ENCODE data around the gene CKS2. TPM values are rescaled to one million over a fixed set of nuclear protein-coding genes. Genes with fewer than 3 reads are reported as not detected.
"Not testable (repeated sequence)": the region's sequence is repeated elsewhere in the genome, so short reads cannot be mapped to it uniquely, and the experiment has no call there.

The CKS2 gene
- total RNA-seq, 3 donors from 2014 or later (not counting 1 experiment from before 2014, with no cell fraction given) = 11.4 to 18.3 (median 16.4) TPM

GRCh38 chr9:89342948-89343347 is 32.0 kb downstream of the CKS2 start:
- no peaks in the 10 kb centered on the region for H3K4me1 ChIP-seq (ENCODE audit: control insufficient read depth, insufficient read depth, low read length)
- WGBS (ENCODE audit: insufficient coverage) = no CpG with 5 or more reads among the region's 1 CpG
- H3K27me3 ChIP-seq (ENCODE audit: control insufficient read depth, insufficient read depth, low read length) = no peaks in the 10 kb centered on the region
- Mint-ChIP-seq H3K4me1 (peaks cover 0 to 30% of the 10 kb centered on the region in 2 donors), H3K27me3 (ENCODE audit: low read depth in 2 of 2) (no peaks in the 10 kb centered on the region), H3K4me3 (no peak overlapping the region), H3K36me3 (peaks cover 60% of the 10 kb centered on the region), H3K9me3 (no peaks in the 10 kb centered on the region), H3K27ac (peak overlapping the region in 1 of 2 donors; percentile 27)
- H3K36me3 ChIP-seq (ENCODE audit: control insufficient read depth, insufficient read depth, low read length) = peaks cover 84% of the 10 kb centered on the region
- no peak overlapping the region for H3K4me3 ChIP-seq (ENCODE audit: low read length)
- DNase-seq = no peak
- no peak for TF ChIP-seq CTCF (IDR thresholded peaks at IDR 0.05)
- no peaks in the 10 kb centered on the region for H3K9me3 ChIP-seq (ENCODE audit: control insufficient read depth, insufficient read depth, low read length)
- no peak for ATAC-seq
- no peak overlapping the region for H3K27ac ChIP-seq (ENCODE audit: low read length)
- intact Hi-C loops (cut with micrococcal nuclease) = no loop called here

GRCh38 chr9:89343812-89344211 is 32.8 kb downstream of the CKS2 start:
- H3K27me3 ChIP-seq (ENCODE audit: control insufficient read depth, insufficient read depth, low read length); H3K9me3 ChIP-seq (ENCODE audit: control insufficient read depth, insufficient read depth, low read length); H3K9me3 Mint-ChIP-seq; H3K27ac ChIP-seq (ENCODE audit: low read length); H3K27me3 Mint-ChIP-seq (ENCODE audit: low read depth in 2 of 2); DNase-seq; H3K4me3 ChIP-seq (ENCODE audit: low read length); H3K4me3 Mint-ChIP-seq; intact Hi-C loops (cut with micrococcal nuclease); ATAC-seq; H3K4me1 ChIP-seq (ENCODE audit: control insufficient read depth, insufficient read depth, low read length): not testable (repeated sequence)
- peaks cover 84% of the 10 kb centered on the region for H3K36me3 ChIP-seq (ENCODE audit: control insufficient read depth, insufficient read depth, low read length)
- H3K36me3 Mint-ChIP-seq = peaks cover 56% of the 10 kb centered on the region
- H3K4me1 Mint-ChIP-seq = peaks cover 0 to 26% of the 10 kb centered on the region in 2 donors
- H3K27ac Mint-ChIP-seq = peak overlapping the region in 1 of 2 donors; percentile 27
- WGBS (ENCODE audit: insufficient coverage) = 72% methylated on average over 6 of the region's 7 CpGs

DNA sequence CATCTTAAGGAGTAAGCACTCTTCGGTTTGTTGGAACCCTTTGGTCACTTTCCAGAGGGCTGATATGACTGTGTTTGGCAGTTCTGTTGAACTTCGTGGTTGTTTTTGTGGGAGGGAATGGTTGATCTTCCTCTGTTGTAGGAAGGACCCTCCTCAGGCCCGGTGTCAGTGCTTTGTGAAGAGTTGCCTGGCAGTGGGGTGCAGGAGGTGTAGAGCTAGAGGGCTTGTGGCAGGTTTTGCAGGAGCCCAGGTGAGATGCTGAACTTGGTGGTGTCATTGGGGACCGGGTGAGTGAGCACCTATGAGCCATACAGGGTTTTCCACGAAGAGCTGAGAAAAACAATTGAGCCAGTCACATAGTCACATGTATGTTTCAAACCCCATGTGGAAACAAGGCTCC is 34.5 kb downstream of the CKS2 start:
- TF ChIP-seq CTCF (IDR thresholded peaks at IDR 0.05) = no peak
- H3K9me3 Mint-ChIP-seq = no peaks in the 10 kb centered on the region
- Histone ChIP-seq H3K4me1 (ENCODE audit: control insufficient read depth, insufficient read depth, low read length) (no peaks in the 10 kb centered on the region), H3K4me3 (ENCODE audit: low read length) (no peak overlapping the region), H3K27ac (ENCODE audit: low read length) (no peak overlapping the region), H3K27me3 (ENCODE audit: control insufficient read depth, insufficient read depth, low read length) (no peaks in the 10 kb centered on the region), H3K36me3 (ENCODE audit: control insufficient read depth, insufficient read depth, low read length) (peaks cover 85% of the 10 kb centered on the region), H3K9me3 (ENCODE audit: control insufficient read depth, insufficient read depth, low read length) (no peaks in the 10 kb centered on the region)
- no peak overlapping the region for H3K27ac Mint-ChIP-seq
- intact Hi-C loops (cut with micrococcal nuclease) = no loop called here
- no peaks in the 10 kb centered on the region for H3K27me3 Mint-ChIP-seq (ENCODE audit: low read depth in 2 of 2)
- peaks cover 54% of the 10 kb centered on the region for H3K36me3 Mint-ChIP-seq
- DNase-seq (no peak), ATAC-seq (no peak)
- 90% methylated on average over 5 of the region's 5 CpGs for WGBS (ENCODE audit: insufficient coverage)
- H3K4me3 Mint-ChIP-seq = no peak overlapping the region
- H3K4me1 Mint-ChIP-seq = peaks cover 0 to 25% of the 10 kb centered on the region in 2 donors

DNA sequence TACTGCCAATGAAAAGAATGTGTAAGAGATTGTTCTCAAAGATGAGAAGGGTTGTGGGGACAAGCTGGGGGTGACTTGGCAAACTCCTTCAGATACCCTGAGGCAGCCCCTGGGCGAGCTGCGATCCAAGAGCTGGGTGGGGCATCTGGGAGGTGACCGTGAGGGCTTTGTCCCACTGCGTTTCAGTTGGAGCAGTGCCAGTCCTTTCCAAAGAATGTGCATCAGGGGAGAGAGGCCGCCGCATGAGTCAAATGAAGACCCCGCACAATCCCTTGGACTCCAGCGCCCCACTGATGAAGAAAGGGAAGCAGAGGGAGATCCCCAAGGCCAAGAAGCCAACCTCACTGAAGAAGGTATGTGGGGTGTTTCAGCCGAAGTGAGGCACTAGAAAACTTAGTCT is 35.7 kb downstream of the CKS2 start:
- Histone ChIP-seq H3K9me3 (ENCODE audit: control insufficient read depth, insufficient read depth, low read length) (no peaks in the 10 kb centered on the region), H3K4me1 (ENCODE audit: control insufficient read depth, insufficient read depth, low read length) (peaks cover 1% of the 10 kb centered on the region), H3K27ac (ENCODE audit: low read length) (no peak overlapping the region), H3K36me3 (ENCODE audit: control insufficient read depth, insufficient read depth, low read length) (peaks cover 86% of the 10 kb centered on the region), H3K4me3 (ENCODE audit: low read length) (no peak overlapping the region), H3K27me3 (ENCODE audit: control insufficient read depth, insufficient read depth, low read length) (no peaks in the 10 kb centered on the region)
- no peak for ATAC-seq
- Mint-ChIP-seq H3K27me3 (ENCODE audit: low read depth in 2 of 2) (no peaks in the 10 kb centered on the region), H3K36me3 (peaks cover 52% of the 10 kb centered on the region), H3K9me3 (no peaks in the 10 kb centered on the region), H3K4me3 (no peak overlapping the region), H3K4me1 (peaks cover 7 to 25% of the 10 kb centered on the region in 2 donors), H3K27ac (no peak overlapping the region)
- intact Hi-C loops (cut with micrococcal nuclease) = no loop called here
- DNase-seq = no peak
- no peak for TF ChIP-seq CTCF (IDR thresholded peaks at IDR 0.05)
- WGBS (ENCODE audit: insufficient coverage) = 97% methylated on average over 8 of the region's 9 CpGs
